GM21723 (cell line): Measurements from ENCODE around the gene SYCP2.

Experiments
- ATAC-seq: cut with Tn5 transposase; IDR thresholded peaks from one replicate; pipeline ENCODE4 v1.9.1; 2021; ENCODE audit warnings: mild to moderate bottlenecking, moderate library complexity; ENCODE audit not compliant: unreplicated experiment

SYCP2 gene

DNA sequence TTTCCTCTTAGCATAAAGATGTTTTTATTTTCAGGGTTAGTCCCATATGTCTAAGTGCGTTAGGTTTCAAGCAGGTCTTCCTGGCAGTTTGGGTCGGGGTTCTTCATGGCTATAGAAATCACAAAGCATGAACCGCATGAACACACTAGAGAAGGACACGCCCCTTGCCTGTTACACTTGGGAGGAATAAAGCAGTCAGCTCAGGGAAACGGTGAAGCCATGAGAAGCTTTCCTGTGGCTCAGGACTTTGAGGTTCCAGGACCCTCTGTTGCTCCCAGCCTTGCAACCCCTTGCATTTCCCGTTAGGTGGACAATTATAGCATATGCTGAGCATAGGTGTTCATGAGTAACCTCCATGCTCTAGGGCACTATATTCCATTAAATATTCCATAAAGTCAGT is 96.7 kb downstream of the SYCP2 start:
- ATAC-seq = no peak

DNA sequence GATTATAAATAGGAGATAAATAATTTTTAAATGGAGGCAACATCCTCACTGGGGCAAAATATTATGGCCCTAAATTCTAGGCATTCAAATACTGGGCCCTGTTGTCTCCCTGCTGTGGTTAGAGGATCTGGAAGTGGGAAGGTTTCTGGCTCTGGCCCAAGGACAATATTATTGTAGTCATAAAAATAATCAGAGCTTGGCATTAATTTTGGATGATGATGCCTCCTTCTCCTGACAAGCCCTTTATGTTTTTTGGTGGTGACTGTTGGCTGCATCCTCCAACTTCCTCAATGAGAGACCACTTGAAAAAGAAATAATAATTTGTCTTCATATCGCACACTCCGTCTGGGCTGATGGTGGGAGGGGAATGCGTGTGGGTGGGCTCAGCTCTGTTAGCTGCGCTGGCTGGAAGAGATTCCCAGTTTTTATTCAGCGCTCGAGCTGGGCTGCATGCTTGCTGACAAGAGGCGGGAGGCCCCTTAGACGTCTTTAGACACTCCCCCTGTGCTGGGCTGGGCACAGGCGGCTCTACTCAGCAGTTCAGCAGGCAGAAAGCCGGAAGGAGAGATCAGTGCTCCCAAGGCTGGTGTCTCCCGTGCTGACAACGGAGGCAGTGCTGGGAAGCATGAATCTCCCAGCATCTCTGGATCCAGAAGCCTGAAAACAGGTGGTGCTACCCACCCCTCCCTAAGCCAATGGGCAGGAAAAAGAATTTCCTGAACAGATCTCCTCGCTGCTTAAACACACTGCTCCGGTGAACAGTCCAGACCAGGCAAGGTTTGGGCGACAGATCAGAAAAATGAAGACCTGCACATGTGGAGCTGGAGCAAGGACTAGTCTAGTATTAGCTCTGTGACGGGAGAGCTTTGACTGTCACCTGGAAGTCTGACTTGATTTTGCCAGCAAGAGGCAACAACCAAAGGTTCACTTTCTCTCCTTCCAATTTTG is 97.7 kb downstream of the SYCP2 start:
- peak; percentile 58 for ATAC-seq

DNA sequence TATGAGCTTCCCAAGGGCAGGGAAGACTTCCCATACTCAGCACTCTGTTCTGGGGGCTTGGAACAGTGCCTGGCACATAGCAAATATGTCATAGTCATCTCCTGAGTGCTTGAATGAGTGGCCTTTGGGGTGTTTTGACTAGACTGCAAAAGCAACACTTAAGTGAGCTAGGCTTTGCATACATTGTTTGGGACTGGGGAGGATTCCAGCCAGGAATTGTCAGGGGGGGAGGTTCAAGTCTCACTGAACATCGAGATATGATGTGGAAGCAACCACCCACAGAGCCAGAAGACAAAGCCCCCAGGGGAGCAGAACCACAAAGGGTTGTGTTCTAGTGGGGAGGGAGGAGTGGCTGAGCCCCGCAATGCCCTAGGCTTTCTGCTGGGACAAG is 98.4 kb downstream of the SYCP2 start:
- no peak for ATAC-seq

DNA sequence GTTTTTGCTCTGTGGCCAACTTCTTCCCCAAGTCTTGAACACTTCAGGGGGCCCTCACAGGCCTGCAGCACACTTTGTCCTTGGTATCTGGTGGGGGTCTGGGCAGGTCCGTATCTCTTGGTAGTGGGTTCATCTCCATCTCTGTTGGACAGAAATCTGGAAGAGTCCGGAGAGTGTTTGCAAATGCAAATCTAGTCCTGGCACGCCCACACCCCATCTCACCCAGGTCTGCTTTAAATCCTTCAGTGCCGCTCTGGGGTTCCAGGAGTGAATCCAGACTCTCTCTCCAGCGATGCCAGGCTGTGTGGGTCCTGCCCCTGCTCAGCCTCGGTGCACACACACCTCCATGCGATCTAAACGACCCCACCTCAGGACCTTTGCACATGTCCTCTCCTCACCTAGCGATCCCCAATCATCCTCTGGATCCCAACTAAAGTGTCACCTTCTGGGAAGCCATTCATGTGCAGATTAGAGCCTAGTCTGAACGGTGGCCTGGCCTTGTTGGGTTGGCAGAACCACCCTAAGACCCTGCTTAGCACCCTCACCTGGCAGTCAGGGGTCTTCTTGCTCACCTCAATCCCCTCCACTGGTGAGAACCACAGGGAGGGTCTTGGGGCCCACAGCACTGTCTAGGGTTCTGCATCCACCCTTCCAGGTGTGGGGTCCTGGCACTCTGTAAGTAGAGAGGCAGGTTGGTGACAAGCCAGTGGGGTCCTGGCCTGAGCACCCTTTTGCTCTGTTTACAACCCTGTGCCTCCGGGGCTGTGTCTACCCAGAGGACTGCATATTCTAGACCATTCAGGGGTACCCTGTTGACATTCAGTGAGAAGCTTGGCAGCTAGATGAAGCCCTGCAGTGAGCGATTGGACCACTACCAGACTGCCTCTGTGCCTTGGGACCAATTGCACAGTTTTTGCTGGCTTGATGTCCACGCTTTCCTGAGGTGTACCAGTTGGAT is 100.8 kb downstream of the SYCP2 start:
- ATAC-seq = no peak

DNA sequence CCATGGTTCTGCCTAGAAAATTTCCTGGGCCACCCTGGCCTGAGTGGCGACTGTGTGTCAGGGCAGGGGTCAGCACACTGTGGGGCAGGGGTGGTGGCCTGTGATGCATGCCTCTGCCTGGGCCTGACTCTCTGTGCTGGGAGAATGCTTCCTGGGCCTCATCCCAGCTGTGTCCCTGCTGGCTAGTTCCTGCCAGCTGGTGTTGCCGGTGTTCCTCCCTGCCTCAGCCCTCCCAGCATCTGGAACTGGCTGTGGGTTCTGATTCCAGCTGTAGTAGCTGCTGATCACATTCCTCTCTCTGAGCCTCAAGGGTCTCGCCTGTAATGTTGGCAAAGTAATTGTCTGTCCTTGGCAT is 101.5 kb downstream of the SYCP2 start:
- ATAC-seq = no peak

DNA sequence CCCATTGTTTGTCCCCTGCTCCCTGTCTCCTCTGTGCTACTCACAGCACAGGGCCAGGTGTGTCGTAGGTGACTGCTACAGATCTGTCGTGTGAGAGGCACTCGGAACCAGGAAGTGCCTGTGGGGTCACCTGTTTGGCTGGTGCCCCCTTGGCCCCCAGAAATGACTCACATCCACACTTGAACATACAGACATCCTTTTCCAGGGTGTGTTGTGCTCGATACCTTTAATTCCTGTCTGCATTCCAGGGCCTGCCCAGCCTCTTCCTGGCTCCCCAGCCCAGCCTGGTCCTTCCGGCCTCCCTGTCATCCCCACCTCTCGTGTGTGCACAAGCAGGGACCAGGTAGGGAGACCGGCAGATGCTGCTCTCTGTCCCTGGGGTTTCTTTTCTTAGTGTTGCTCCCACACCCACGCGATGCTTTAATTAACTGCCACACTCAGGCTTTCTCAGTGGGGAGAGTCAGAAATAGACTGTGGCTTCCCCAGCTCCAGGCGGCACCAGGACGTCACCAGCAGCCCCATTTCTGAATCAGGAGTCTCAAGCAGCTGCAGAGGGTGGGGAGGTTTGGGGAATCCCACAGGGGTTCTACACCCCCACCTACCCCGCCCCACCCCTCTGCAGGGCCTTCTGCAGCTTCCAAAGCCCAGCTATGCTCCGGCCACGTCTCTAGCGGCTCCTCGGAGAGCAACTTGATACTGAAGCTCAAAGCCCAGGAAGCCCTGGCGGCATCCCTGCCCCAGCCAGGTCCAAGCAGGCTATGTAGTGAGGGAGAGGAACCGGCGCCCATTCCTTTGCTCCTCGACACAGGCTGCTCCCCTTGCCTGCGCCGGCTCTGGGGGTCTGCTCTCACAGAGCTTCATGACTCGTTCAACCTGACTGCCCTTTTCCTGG is 102.2 kb downstream of the SYCP2 start:
- no peak for ATAC-seq

DNA sequence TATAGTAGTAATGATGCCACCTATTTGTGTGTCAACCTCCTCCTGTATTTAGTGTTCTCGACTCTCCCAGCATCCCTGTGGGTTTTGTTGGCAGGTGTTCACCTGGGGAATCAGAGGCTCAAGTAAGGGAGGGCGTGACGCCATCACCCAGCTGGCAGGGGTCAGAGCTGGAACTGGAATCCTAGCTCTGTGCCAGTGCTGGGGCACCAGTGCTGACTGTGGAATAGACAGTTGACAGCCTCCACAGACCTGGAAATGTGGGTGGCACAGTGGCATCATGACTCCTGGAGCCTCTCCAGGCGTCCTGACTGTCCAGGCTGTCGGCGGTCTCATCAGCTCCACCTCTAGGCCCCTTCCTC is 102.8 kb downstream of the SYCP2 start:
- no peak for ATAC-seq

DNA sequence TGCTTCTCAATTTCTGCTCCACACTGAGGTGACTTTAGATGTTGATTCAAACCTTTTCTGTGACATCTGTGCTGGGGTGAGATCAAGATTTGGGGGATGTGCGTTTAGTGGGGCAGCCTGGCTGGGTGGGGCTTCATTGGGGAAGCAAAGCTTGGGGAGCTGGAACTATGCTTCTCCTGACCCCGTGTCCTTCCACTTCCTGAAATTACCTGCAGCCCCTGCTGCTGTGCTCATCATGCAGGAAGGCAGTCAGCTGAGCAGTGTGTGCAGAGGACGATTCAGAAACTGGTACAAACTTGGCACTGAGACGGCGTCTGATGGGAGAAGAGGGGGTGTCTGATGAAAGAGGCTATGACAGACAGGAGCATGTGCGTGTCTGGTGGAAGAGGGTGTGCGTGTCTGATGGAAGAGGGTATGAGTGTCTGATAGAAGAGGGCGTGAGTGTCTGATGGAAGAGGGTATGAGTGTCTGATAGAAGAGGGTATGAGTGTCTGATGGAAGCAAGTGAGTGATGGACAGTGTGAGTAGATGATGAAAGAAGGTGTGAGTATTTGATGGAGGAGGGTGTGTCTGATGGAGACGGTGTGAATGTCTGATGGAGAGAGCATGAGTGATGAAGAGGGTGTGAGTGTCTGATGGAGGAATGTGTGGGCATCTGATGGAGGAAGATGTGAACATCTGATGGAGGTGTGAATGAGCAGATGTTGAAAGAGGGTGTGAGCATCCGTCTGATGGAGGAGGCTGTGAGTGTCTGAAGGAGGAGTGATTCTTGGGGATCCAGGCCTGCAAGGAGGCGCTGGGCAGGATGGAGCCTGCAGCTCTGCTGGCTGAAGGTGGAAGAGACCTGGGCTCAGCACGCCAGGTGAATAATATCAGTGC is 103.4 kb downstream of the SYCP2 start:
- ATAC-seq = no peak

DNA sequence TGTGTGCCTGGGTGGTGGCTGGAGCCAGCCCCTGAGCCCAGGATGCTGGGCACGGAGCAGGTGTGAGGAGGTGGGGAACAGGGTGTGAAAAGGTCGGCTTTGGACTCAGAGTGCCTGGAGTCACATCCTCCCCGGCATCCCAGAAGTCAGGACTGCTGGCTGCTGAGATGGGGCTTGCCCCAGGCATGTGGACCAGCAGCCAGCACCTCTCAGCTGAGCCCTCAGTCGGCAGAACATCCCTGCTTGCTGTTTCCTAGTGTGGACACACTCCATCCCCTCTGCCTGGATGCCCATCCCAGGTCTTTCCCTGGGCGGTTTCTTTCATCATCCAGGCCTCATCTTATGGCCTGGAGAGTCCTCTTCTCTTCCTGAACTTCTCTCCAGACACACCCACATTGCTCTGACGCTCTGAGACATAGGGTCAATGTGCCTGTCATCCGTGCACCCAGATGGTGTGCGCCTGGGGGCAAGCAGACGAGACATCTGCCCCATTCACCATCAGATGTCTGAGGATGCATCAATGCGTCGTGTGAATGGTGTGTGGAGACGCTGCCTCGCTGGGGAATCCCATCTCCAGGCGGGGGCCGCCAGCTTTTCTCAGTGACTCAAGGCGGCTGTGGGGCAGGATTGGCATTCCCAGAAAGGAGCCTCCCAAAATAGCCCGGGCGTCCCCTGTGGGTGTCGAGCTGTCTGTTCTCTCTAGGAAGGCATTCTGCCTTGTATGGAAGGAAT is 104.2 kb downstream of the SYCP2 start:
- ATAC-seq = no peak

DNA sequence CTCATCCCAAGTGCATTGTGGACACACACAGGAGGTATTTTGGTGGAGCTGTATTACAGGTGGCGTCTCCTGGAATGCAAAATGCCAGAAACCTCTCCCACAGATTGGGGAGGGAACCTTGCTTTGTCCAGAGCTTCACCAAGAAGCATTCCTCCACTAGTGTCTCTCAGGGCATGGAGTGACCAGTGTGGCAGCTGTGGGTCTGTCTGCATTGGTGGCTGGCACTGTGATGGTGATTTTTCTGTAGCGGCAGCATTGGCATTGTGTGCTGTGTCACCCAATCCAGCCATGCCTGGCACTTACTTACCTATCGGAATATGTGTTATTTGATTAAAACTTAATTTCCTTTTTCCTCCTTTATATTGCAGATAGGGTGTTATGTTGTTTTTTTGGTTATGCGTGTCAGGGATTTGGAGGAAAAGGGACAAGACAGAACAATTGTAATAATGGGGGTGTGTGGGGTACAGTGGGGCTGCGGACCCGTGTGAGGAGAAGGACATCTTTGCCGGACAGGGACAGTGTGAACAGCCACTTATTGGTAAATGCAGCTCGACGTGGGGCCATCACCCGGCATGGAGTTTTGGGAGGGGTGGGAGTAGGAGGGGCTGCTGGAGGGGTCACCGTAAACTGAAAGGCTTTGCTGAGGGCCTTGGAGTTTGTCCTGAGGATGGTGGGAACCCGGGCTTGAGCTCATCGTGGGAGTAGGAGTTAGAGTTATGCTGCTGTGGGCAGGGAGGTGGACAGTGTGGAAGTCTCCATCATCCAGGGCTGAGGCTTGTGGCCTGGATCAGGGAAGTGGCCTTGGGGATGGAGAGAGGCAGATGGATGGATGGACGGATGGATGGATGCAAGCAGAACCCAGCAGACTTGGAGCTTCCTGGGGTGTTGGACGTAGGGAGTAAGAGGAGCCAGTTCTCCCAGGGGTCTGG is 105.0 kb downstream of the SYCP2 start:
- ATAC-seq = no peak

DNA sequence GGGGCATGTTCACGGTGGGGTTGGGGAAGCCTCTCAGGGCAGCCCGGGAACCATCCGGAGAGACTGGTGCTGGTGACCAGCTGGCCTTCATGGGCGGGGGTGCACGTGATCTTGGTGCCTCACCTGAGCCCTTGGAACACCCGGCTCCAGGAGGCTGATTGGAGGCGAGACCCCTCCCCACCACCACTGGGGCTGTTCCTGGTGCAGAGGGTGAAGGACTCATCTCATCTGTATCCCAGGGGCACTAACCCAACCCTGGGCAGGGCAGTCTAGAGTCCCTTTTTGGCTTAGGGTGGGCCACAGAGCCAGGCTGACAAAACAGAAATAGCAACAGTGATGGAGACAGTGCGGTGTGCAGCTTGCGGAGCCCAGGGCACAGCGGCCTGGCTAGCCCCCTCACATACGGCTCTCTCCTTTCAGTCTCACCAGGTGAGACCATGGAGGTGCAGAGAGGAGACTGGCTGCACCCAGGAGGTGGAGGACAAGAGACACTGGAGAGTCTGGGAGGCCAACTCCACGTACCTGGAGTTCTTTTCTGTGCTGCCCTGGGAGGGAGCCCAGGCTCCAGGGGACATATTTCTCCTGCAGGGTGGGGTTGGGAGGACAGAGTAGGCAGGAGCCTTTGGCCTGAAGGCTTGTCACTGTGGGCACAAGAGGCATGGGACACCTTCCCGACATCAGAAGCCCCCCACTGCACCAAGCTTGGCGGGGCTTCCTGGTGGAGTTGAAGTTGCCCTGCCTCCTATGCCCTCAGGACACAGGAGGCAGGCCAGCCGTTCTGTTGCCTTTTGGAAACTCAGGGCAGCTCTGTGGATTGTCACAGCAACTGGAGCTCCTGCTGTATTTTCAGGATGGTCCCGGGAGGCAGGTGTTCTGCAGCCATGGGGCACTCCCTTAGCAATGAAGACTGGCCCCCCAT is 106.0 kb downstream of the SYCP2 start:
- ATAC-seq = no peak

DNA sequence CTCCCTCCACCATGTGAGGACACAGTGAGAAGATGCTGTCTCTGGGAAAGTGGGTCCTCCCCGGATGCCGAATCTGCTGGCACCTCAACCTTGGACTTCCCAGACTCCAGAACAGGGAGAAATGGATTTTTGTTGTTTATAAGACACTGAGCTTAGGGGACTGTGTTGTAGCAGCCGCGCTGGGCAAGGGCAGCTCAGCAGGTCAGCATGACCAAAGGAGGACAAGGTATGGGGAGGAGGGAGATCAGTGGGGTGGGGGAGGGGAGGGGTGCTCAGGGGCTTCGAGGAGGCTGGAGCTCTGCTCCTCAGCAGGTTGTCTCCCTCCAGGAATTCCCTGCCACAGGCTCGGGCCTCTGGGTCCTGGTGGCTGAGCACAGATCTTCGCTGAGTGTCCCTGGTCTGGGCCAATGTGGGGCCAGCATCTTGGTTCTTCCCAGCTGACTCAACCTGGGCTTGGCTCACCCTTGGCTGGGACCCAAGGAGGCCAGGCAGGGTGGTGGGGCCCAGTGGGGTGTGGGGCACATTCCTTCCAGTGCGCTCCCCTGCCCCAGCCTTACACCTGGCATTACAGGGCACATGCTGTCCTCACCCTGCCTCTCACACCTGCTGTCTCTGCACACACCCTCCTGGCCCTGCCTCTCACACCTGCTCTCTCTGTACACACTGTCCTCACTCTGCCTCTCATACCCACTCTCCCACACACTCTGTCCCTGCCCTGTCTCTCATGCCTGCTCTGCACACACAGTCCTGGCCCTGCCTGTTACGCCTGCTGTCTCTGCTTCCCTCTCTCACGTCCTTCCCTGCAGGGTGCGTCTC is 107.3 kb downstream of the SYCP2 start:
- no peak for ATAC-seq

DNA sequence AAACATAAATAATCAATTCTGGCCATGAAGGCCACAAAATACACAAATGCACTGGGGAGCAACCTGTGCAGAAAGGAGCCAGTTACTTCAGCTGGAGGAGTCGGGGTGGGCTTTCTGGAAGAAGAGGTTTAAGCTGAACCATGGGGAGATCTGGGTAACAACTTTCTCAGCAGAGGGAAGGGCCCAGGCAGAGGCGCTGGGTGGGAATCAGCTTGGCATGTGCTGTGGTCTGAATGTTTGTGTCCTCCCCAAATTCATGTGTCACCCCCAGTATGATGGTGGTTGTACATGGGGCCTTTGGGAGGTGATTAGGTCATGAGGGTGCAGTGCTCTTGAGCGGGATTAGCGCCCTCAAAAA is 107.9 kb downstream of the SYCP2 start:
- no peak for ATAC-seq

DNA sequence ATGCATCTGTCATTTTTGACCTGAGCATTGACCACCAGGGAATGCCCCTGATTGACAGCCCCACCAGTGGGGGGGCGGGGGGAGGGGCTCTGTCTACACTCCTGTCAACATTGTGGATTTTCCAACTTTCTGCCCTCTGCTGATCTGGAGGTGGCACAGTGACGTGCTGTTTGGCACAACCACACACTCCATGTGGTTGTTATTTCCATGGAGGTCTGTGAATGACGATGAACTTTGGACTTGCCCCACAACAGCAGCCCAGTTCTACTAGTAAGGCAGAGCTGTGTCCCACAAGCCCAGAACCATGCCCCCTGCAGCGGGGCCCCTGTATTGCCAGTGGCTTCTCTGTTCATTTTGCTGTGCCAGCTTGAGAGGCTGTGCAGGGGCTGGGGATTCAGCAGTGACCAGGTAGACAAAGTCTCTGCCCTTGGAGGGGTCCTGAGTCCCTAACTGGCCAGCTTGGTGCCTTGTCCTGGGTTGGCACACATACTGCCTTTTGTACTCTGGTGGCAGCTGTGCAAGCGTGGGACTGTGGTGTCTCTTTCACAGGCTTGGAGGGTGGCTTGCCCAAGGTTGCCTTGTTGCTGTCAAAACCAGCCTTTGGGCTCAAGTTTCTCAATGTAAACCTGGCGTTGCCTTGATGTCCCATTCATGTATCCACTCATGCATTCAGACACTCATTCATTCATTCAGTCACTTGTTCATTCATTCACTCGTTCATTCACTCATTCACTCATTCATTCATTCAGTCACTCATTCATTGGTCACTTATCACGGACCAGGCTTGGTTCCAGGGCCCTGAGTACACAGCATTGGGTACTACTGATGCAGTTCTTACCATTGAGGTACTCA is 108.5 kb downstream of the SYCP2 start:
- ATAC-seq = no peak

DNA sequence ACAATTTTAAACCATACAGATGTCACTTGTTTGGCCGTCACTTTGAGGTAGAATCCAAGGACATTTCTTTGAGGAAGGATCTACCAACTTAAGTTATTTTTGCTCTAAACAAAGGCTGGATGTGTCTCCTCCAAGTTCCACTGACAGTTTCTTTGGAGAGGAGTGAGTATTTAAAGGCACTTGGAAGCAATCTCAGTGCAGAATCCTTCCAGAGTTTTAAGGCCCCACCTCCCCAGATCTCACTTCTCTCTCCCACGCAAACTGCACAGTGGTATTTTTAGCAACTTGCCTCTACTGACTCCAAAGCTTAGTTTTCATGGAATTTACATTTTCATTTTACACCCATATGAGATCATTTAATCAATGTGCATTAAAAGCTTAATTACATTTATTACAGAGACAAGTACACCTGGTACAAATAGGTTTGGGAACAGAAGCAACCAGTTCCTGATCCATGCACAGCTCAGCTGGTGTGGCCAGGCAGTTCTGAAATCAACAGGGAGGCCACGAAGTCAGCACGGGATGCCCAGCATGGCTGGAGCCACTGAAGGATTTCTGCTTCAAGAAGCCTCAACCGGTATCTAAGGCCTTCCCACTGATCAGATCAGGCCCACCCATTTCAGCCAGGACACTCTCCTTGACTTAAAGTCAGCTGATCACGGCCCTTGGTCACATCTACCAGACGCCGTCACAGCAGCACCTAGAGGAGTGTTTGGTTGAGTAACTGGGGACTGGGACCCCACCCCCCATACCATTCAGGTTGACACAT is 109.8 kb downstream of the SYCP2 start:
- no peak for ATAC-seq
